Activated T-cell treated with anti-CD3 and anti-CD28 coated beads for 24 hours (primary cell): Measurements from ENCODE around the gene IQUB.
"Not testable (repeated sequence)": the region's sequence is repeated elsewhere in the genome, so short reads cannot be mapped to it uniquely, and the experiment has no call there.

ENCODE experiments used
- DNase-seq: peaks from one replicate; pipeline ENCODE4 v3.0.0-alpha.2; 2020; ENCODE audit warnings: low read depth

Gene IQUB

DNA sequence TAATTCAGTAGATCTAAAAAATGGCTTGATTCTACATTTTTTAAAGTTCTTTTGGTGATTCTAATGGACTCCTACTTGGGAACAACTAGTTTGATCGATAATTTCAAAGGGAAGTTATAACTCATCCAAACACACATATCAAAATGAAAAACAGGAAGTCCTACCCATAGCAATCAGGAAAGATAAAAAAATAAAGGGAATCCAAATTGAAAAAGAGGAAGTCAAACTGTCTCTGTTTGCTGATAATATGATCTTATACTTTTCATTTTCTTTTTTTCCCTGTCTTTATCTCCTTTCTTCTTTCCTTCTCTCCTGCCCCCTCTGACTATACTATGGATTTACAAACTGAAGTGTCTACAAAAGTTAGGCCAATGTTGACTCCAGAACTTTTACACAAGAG, 118.8 kb downstream of the IQUB start:
- DNase-seq: no peak

DNA sequence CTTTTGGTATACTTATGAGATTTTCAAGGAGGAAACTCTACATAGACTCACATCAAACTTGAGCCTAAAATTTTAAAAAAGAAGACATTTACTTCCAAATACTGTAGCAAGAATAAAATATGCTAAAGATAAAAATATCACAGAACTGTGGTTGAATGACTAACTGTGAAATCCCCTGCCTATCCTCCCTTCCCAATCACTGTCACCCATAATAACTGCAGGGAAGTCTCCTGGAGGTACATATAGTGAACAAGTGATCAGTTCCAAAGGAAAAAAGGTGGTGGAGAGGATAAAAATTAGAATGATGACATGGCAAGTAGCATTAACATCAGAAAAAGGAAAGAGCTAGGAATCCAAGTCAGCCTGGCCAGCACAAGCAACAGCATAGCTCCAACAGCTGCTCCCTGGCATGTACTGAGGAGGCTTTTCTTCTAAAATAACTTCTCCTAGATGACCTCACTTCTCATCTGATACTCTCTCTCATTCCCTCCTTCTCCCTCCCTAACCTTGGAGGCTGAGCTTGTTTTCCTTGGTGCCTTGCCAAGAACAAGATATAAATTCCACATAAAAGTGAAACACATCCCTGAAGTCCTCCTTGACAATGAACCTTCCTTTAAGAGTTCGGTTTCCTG, 124.0 kb downstream of the IQUB start:
- no peak for DNase-seq

DNA sequence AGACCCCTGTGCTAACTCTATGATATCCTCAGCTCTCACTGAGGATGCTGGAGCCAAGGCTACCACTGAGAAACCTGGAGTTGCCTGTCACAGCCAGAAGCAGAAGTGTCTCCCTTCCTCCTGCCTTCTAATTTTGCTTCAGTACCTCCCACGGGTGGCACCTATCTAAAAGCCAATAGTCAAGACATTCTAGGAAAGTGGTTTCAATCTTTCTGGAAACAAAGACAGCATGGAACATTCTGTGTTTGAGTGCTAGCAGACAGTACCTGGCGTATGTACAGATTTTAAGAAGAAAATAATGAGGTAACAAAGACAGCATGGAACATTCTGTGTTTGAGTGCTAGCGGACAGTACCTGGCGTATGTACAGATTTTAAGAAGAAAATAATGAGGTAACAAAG, 126.4 kb downstream of the IQUB start:
- not testable (repeated sequence) for DNase-seq
